ENCODE results near the gene ARSJ.

DNA sequence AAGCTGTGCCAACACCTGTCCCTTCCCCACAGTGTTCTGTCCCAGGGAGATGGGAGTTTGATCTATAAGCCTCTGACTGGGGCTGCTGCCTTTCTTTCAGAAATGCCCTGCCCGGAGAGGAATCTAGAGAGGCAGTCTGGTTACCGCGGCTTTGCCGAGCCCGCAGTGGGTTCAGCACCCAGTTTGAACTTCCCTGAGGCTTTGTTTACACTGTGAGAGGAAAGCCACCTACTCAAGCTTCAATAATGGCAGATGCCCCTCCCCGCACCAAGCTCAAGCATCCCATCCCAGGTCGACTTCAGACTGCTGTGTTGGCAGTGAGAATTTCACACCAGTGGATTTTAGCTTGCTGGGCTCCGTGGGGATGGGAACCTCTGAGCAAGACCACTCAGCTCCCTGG lies 33.3 kb upstream of the ARSJ start:
- no peak for TF ChIP-seq POLR2AphosphoS5 (IDR thresholded peaks at IDR 0.05; ENCODE audit: borderline replicate concordance, low read depth, low read length)
- TF ChIP-seq EZH2 (IDR thresholded peaks at IDR 0.05): no peak
- TF ChIP-seq FOXP2 (optimal IDR thresholded peaks at IDR 0.05; ENCODE audit: control extremely low read depth, extremely low read length, insufficient read depth): no peak

All from SK-N-MC (cell line).